ENCODE data around the gene ZNF765. TPM values are rescaled to one million over a fixed set of nuclear protein-coding genes. Genes with fewer than 3 reads are reported as not detected.
A peak's percentile ranks its signal among the peaks of the same experiment; 100 is the strongest.
"Not testable (repeated sequence)": the region's sequence is repeated elsewhere in the genome, so short reads cannot be mapped to it uniquely, and the experiment has no call there.

ZNF765 gene
- total and polyA plus RNA-seq, 10 donors = 2.2 to 15.9 (median 11.1) TPM

DNA sequence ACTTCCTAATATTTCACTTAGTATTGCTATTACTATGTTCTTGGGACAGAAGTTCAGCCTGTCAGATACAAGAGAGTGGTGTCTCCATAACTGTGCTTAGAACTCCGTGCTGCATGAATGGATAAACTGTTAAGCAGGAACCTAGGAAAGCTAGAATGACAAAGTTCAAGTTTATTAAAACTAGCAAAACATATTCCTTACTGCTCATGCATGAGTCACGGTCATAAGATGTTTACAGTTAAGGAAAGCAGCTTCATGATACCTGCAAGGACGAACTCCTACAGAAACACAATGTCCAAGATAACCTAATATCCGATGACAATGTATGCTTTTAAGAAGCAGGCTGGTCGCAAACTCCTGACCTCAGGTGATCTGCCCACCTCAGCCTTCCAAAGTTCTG lies 6.0 kb upstream of the ZNF765 start:
- TF ChIP-seq POLR2AphosphoS5 (IDR thresholded peaks at IDR 0.05) (no peak), POLR2A (IDR thresholded peaks at IDR 0.05) (no peak)
- TF ChIP-seq, protein P1, sequence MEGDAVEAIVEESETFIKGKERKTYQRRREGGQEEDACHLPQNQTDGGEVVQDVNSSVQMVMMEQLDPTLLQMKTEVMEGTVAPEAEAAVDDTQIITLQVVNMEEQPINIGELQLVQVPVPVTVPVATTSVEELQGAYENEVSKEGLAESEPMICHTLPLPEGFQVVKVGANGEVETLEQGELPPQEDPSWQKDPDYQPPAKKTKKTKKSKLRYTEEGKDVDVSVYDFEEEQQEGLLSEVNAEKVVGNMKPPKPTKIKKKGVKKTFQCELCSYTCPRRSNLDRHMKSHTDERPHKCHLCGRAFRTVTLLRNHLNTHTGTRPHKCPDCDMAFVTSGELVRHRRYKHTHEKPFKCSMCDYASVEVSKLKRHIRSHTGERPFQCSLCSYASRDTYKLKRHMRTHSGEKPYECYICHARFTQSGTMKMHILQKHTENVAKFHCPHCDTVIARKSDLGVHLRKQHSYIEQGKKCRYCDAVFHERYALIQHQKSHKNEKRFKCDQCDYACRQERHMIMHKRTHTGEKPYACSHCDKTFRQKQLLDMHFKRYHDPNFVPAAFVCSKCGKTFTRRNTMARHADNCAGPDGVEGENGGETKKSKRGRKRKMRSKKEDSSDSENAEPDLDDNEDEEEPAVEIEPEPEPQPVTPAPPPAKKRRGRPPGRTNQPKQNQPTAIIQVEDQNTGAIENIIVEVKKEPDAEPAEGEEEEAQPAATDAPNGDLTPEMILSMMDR (IDR thresholded peaks at IDR 0.05 in 8 of 11, conservative IDR thresholded peaks at IDR 0.05 in 3 of 11) = no peak
- H3K27me3 ChIP-seq (replicated peaks in 1 of 7) = no peaks in the 10 kb centered on the region
- no peak for DNase-seq
- WGBS, 5 donors = 92 to 99% (median 96%) methylated on average over 5 of the region's 5 CpGs
- H3K4me1 ChIP-seq = peaks cover 0 to under 1% (median 0%) of the 10 kb centered on the region in 6 donors
- no peak overlapping the region for H3K4me3 ChIP-seq
- no peak overlapping the region for H3K27ac ChIP-seq
- peaks cover 1 to 89% (median 74%) of the 10 kb centered on the region in 8 donors for H3K9me3 ChIP-seq
- H3K36me3 ChIP-seq = peaks cover 0 to 32% (median 9%) of the 10 kb centered on the region in 6 donors
- intact Hi-C loops (cut with DNase I; ENCODE audit: low total_unique reads) = no loop called here

DNA sequence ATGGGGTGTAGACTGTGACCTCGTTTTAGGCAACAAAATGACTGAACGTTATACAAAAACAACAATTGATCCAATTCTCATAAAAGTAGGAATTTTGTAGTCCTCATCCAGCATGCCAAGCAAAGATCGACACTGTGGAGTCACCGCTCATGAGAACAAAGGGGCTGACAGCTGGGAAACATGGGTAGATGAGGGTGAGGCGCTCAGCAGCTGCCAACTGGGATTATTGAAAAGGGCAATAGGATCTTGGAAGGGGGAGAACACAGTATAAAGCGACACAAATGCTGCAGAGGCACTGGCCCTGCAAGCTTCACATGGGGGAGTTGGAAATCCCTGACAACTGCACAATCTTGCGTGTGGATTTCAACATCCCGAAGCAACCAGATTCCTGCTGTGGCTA lies 5.4 kb upstream of the ZNF765 start:
- intact Hi-C loops (cut with DNase I; ENCODE audit: low total_unique reads) = no loop called here
- 84 to 89% (median 86%) methylated on average over 8 of the region's 8 CpGs for WGBS, 5 donors
- no peak for TF ChIP-seq POLR2A (IDR thresholded peaks at IDR 0.05)
- TF ChIP-seq POLR2AphosphoS5 (IDR thresholded peaks at IDR 0.05) = no peak
- TF ChIP-seq, protein P1 (IDR thresholded peaks at IDR 0.05 in 8 of 11, conservative IDR thresholded peaks at IDR 0.05 in 3 of 11) = no peak
- no peak for DNase-seq
- Histone ChIP-seq H3K27me3 (replicated peaks in 1 of 7) (no peaks in the 10 kb centered on the region), H3K4me1 (peaks cover 0 to 7% (median 7%) of the 10 kb centered on the region in 6 donors), H3K4me3 (no peak overlapping the region), H3K27ac (no peak overlapping the region), H3K9me3 (peaks cover 0 to 83% (median 67%) of the 10 kb centered on the region in 8 donors), H3K36me3 (peaks cover 0 to 28% (median 9%) of the 10 kb centered on the region in 6 donors)

DNA sequence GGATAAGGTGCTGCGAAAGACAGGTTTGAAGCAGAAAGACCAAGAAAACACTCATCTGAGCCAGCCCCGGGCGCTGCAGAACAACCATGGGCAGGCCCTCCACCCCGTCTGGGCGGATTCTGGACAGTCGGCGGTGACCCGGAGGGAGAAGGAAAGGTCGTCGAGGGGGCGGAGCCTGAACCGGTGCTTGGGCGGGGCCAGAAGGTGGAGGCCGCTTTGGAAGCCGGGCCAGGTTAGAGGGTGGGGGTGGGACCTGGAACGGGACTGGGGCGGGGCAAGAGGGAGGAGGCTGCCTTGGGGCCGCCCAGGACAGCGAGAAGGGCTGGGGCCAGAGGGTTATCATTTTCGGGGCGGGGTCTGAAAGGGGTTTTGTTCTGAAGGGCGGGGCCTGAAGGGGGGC lies 5.0 kb upstream of the ZNF765 start:
- 39 to 59% (median 47%) methylated on average over 21 to 22 of the region's 22 CpGs for WGBS, 5 donors
- intact Hi-C loops (cut with DNase I; ENCODE audit: low total_unique reads) = no loop called here

DNA sequence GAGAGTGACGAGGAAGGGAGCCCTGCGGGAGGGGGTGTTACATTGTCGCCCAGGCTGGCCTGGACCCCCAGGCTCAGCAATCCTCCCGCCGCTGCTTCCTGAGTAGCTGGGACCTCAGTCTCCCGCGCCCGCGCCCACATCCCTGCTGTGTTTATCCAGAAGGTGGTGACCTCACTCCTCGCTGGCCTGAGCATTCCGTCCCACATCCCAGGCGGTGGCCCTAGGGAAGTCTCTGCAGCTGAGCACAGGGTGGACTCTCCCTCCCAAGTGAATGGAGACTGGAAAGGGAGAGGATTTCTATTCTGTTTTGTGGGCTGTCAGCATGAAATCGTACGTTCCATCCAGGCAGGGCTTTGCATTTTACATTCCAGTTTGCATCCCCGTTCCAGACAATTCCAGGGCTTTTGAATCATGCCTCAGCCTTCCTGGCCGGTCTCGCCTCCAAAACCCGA lies 401 bp upstream of the ZNF765 start:
- TF ChIP-seq, protein P1 (IDR thresholded peaks at IDR 0.05 in 8 of 11, conservative IDR thresholded peaks at IDR 0.05 in 3 of 11) = no peak
- no peak for TF ChIP-seq POLR2A (IDR thresholded peaks at IDR 0.05)
- no peak for TF ChIP-seq POLR2AphosphoS5 (IDR thresholded peaks at IDR 0.05)
- intact Hi-C loops (cut with DNase I; ENCODE audit: low total_unique reads) = no loop called here
- no peaks in the 10 kb centered on the region for H3K27me3 ChIP-seq (replicated peaks in 1 of 7)
- peak; percentile 83 for DNase-seq
- H3K9me3 ChIP-seq = peaks cover 0 to 36% (median 17%) of the 10 kb centered on the region in 8 donors
- peak overlapping the region; percentile 63 to 89 (median 80) for H3K4me3 ChIP-seq
- 15 to 33% (median 19%) methylated on average over 15 to 18 of the region's 18 CpGs for WGBS, 5 donors
- peaks cover 0 to 21% (median 16%) of the 10 kb centered on the region in 6 donors for H3K36me3 ChIP-seq
- peaks cover 6 to 30% (median 24%) of the 10 kb centered on the region in 6 donors for H3K4me1 ChIP-seq
- peak overlapping the region in 7 of 8 donors; percentile 46 to 88 (median 83) for H3K27ac ChIP-seq

More for the DNA sequence above, 5.0 kb upstream of the ZNF765 start:
- Histone ChIP-seq H3K27me3 (replicated peaks in 1 of 7) (no peaks in the 10 kb centered on the region), H3K36me3 (peaks cover 0 to 23% (median 7%) of the 10 kb centered on the region in 6 donors), H3K4me3 (no peak overlapping the region), H3K27ac (no peak overlapping the region), H3K9me3 (peaks cover 0 to 78% (median 63%) of the 10 kb centered on the region in 8 donors), H3K4me1 (peaks cover 0 to 10% (median 8%) of the 10 kb centered on the region in 6 donors)
- TF ChIP-seq POLR2A (IDR thresholded peaks at IDR 0.05) = no peak
- peak in 1 of 3 donors; percentile 22 for TF ChIP-seq POLR2AphosphoS5 (IDR thresholded peaks at IDR 0.05)
- DNase-seq = no peak

DNA sequence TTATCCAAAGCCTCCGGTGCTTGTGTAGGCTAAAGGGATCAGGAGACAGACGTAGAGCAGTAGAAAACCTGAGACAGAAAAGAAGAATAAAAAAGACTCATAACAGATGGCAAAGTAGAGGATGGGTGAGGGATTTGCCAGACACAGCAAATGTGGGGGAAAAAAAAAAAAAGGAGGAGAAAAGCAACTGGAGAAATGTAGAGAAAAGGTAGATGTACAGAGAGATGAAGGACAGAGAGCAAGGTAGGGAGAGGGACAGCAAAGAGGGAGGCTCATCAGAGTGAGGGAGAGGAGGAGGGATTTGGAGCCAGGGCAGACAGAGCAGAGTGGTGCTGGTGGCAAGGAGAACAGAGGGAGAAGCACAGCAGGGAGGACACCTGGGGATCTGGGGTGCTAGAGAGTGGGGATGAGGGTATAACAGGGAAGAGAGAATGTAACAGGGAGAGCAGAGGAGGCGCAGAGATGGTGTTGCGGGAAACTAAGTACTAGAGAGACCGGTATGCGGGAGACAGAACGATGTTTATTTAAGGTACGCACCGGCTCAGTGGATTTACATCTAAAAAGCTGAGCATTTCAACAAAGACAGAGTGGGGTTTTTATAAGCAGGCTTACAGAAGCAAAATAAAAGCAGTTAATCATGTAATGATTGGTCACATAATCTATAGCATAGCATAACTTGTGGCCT lies 1.0 kb downstream of the ZNF765 start:
- intact Hi-C loops (cut with DNase I; ENCODE audit: low total_unique reads); H3K27me3 ChIP-seq (replicated peaks in 1 of 7); DNase-seq: not testable (repeated sequence)
- Histone ChIP-seq H3K9me3 (peaks cover 0 to 35% (median 6%) of the 10 kb centered on the region in 8 donors), H3K4me1 (peaks cover 6 to 30% (median 24%) of the 10 kb centered on the region in 6 donors), H3K36me3 (peaks cover under 1 to 35% (median 28%) of the 10 kb centered on the region in 6 donors), H3K4me3 (peak overlapping the region; percentile 63 to 89 (median 80)), H3K27ac (peak overlapping the region in 7 of 8 donors; percentile 51 to 88 (median 83))
- 22 to 32% (median 27%) methylated on average over 9 of the region's 9 CpGs for WGBS, 5 donors
